NCI-H1105 (cell line): ENCODE measurements around the gene ZNF256.

Source experiments
- DNase-seq: peaks from one replicate; lab custom pipeline; 2025; lab: John Stamatoyannopoulos, UW

ZNF256 gene

DNA sequence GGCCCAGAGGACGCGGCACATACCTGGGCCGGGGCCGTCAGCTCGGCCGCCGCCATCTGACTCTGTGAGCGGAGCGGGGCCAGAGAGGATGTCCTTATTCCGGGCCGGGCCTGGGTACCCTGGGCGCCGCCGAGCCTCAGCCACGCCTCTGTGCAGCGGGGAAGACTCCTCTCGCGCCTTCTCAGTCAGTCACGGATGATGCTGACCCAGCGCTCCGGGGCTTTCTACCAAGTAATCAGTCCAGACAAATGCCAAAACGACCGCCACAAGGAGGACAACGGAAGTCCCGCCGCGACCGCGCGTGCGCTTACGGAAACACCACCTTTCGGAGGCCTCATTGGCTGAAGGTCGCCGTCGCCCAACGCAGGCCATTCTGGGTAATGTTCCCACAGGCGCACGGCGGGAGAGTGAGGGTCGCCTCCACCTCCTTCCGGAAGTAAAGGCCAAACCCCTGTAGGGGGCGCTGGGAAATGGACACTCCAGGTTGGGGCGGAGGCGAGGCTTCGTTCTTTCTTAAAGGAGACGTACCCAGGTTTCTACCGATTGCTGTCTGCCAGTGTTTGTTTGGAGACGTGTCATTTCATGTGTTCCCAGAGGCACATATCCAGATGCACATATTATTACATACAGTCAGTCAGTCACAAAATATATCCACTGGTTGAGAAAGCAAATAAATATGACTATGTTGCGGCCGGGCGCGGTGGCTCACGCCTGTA is at the start of gene ZNF256:
Gene ZNF256 (minus strand): TSS at position 288 of the 716 bp plus-strand sequence. CDS start 232 bp downstream, at position 56.
- peak; percentile 45 for DNase-seq

GRCh38 chr19:57992841-57993240 is 45.3 kb upstream of the ZNF256 start:
- no peak for DNase-seq

GRCh38 chr19:57978586-57979289 is 31.2 kb upstream of the ZNF256 start:
- DNase-seq: no peak

- DNase-seq: no peak
Measured at GRCh38 chr19:57974434-57974833, 26.9 kb upstream of the ZNF256 start, which contains the start of gene C19orf18. Gene C19orf18, minus strand, starts transcription at chr19:57974534. Its CDS starts 102 bp downstream, at chr19:57974432.

DNA sequence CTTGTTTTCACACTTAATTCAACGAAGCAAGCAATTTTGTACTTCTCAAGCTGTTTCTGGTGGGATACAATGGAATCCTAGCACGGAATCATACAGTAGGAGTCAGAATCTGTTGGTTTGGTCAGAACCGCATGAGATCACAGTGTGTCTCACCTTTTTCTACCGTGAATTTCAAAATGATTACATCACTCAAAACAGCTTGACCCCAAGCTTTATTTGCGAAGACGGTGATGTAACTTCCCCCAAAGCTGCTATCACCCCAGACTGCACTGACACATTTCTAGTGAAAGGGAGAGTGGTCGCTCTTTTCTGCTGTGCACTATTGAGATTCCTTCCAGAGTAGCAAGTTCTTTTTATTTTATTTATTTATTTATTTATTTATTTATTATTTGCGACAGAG is 17.3 kb upstream of the ZNF256 start:
- DNase-seq: no peak

GRCh38 chr19:57961785-57962184 is 14.3 kb upstream of the ZNF256 start:
- no peak for DNase-seq

DNA sequence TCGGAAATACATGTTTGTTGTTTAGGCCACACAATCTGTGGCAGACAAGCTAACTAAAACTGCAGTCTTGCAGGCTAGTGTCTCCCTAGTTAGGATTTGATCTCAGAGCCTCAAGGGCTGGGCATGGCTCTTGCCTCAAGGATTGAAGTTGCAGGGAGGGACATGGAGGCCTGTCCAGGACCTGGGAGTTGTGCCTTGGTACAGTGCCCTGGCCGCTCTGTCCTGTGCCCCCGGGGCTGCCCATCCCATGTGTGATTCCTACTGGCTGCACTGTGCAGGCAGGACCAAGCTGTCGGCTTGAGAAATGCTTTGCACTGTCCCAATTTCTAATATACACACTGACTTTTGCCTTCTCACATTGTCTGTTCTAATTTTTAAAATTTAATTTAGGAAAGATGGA is 7.5 kb upstream of the ZNF256 start:
- DNase-seq: no peak

- DNase-seq: no peak
Measured at GRCh38 chr19:57949702-57950101, 2.2 kb upstream of the ZNF256 start.

DNA sequence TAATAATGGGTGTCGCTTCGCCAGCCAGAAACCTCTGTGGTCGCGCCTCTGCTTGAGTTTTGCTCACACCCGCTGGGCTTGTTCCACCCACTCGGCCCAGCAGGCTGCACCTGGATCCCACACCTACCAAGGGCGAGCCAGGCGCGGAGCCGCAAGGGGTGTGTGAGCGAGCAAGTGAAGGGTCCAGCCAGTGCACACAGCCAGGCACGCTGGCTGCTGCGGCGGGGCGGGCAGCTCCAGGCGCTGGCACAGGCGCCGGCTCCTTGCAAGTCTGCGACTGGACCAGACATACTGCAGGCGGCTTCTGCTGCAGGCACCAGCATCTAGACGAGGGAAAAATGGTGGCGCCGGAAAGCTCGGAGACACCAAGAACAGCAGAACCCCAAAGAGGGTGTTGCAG is 1.8 kb upstream of the ZNF256 start:
- DNase-seq: no peak

DNA sequence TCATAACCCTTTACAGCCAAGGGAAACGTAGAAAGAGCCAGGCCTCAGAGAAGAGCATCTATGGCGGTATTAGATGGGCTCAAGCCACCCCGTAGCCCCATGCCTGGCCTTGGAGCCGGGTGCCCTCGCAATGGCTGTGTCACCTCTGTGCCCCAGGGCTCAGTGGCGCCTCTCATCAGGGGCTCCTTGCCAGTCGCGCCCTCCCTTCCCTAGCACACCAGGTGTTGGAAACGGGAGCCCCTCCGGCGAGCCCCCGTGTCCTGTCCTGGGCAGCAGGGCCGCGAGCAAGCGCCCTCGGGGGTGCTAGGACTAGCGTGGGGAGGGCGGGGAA is 453 bp downstream of the ZNF256 start:
- DNase-seq: no peak

- no peak for DNase-seq
Measured at GRCh38 chr19:57946316-57946715, 1.2 kb downstream of the ZNF256 start.

DNA sequence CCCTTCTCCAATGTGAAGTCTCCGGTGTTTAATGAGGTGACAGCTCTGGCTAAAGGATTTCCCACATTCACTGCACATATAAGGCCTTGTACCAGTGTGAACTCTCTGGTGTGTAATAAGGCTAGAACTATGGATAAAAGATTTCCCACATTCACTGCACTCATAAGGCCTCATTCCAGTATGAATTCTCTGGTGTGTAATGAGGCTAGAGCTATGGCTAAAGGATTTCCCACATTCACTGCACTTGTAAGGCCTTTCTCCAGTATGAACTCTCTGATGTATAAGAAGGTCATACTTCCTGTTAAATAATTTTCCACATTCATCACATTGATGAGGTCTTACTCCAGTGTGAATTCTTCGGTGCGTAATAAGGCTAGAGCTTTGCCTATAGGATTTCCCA is 5.9 kb downstream of the ZNF256 start:
- no peak for DNase-seq

DNA sequence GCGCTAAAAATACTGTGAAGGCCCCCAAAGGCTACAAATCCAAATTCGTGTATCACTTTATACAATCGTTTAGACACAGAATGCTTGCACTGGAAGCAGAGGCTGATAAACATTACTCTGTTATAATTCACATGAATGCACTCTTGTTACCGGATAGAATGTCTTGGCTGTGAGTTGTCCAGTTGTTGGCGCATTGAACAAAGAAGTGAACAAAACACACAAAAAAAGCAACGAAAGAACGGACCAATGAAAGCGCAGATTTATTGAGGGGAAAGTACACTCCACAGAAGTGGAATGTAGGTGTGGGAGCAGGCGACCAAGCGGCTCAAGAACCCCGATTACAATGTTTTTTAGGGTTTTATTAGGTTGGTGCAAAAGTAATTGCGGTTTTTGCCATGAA is 11.8 kb downstream of the ZNF256 start:
- DNase-seq: no peak

GRCh38 chr19:57934820-57935665 is 12.5 kb downstream of the ZNF256 start, which contains the start of gene ZNF418:
Gene ZNF418, minus strand, starts transcription at chr19:57935402. Its CDS starts 1,580 bp downstream, at chr19:57933822.
- DNase-seq: no peak

DNA sequence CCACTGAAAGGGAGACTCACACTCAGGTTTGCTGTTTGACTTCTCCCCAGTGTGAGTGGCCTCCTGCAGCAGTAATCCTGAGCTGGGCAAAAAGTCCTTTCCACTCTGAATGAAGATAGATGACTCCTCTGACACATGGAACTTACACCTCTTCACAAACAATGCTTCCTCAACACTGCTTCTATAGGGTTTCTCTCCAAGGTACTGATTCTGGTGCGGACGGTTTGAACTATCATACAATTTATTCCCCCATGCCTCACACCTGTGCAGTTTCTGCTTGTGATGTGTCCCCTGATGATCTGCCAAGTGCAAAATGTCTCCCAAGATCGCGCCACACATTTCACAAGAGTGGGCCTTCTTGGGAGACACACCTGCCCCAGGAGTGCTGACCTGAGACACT is 19.9 kb downstream of the ZNF256 start:
- no peak for DNase-seq

DNA sequence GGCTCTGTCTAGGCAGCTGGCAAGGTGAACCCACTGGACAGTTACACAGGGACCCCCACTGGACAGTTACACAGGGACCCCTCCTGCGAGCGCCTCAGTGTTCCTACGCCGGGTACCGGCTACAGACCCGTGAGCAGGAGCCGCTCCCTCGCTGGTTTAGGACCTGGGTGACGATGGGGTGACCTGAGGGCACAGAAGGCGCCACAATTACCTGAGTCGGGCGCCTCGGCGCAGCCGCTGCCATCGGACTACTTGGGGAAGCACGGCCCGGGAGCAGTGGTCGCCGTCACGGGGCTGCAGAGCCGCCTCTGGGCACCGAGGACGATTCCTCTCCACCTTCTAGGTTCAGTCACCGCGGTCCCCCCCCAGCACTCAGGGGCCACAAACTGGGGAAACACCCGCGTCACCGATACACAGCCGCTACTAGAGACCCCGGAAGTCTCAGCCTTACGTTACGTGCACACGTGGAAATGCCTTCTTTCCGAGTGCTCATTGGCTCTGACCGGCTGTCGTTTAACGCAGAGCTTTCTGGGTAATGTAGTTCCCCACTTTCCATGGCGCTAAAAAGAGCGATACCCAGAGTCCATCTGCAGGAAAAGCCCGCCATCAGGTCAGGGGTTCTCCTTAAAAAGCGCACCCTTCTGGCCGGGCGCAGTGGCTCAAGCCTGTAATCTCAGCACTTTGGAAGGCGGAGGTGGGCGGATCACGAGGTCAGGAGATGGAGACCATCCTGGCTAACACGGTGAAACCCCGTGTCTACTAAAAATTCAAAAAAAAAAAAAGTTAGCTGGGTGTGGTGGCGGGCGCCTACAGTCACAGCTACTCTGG is 31.1 kb downstream of the ZNF256 start, which contains the start of gene ZNF417:
Gene ZNF417 (minus strand): TSS at position 425 of the 828 bp plus-strand sequence. CDS start 181 bp downstream, at position 244.
- DNase-seq: peak; percentile 96

DNA sequence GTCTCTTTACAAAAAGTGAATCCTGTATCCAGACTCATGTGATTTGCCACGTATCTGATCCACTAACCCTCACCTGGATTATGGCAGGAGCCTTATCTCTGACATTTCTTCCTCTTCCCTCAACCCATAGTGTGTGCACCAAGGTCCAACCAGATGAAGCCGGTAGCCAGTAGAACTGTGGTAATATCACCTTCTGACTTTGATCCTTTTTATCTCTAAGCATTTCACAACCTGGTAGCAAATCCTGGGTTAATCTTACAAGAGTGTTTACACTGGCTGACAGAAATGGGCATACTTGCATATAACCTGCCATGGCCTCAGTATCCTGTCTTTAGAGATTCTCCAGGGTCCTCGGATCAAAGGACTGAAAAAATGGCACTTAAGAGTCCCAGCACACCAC is 33.0 kb downstream of the ZNF256 start:
- no peak for DNase-seq

- DNase-seq: no peak
Measured at GRCh38 chr19:57907394-57907793, 40.1 kb downstream of the ZNF256 start.

- no peak for DNase-seq
Measured at GRCh38 chr19:57905258-57905657, 42.2 kb downstream of the ZNF256 start.

- DNase-seq: no peak
Measured at GRCh38 chr19:57903618-57904184, 43.8 kb downstream of the ZNF256 start.

GRCh38 chr19:57900311-57900710 is 47.2 kb downstream of the ZNF256 start:
- no peak for DNase-seq
